PC-9 (cell line): ENCODE results near the gene COL23A1.

Experiments
- EZH2 ChIP-seq: fragments of 200-600 bp; sonication (generic); IDR thresholded peaks from 2 replicates; pipeline ENCODE4 v1.8.0; 2017; ENCODE audit warnings: antibody characterized with exemption, low read depth
- TF ChIP-seq, protein P1 (sequence below): fragments of 200-600 bp; sonication (generic); conservative IDR thresholded peaks from 2 replicates; pipeline ENCODE4 v1.6.1; 2017; ENCODE audit warnings: mixed run types, antibody characterized with exemption, mild to moderate bottlenecking, moderate library complexity

GRCh38 chr5:178391480-178391879 is 198.7 kb downstream of the COL23A1 start:
- TF ChIP-seq, protein P1, sequence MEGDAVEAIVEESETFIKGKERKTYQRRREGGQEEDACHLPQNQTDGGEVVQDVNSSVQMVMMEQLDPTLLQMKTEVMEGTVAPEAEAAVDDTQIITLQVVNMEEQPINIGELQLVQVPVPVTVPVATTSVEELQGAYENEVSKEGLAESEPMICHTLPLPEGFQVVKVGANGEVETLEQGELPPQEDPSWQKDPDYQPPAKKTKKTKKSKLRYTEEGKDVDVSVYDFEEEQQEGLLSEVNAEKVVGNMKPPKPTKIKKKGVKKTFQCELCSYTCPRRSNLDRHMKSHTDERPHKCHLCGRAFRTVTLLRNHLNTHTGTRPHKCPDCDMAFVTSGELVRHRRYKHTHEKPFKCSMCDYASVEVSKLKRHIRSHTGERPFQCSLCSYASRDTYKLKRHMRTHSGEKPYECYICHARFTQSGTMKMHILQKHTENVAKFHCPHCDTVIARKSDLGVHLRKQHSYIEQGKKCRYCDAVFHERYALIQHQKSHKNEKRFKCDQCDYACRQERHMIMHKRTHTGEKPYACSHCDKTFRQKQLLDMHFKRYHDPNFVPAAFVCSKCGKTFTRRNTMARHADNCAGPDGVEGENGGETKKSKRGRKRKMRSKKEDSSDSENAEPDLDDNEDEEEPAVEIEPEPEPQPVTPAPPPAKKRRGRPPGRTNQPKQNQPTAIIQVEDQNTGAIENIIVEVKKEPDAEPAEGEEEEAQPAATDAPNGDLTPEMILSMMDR = no peak
- no peak for TF ChIP-seq EZH2
